Spleen (tissue), 7 donors: ENCODE results near the gene EVI5.

Experiments
- POLR2A ChIP-seq, 3 donors: fragments of 450-650 bp; IDR thresholded peaks; one replicate each; pipeline ENCODE4 v1.5.1; 2017; ENCODE audit warnings: antibody characterized with exemption in 3 of 3, mild to moderate bottlenecking in 1 of 3
- POLR2AphosphoS5 ChIP-seq, 3 donors: sonication (generic); formaldehyde crosslinking; IDR thresholded peaks; one replicate each; pipeline ENCODE4 v1.5.1; 2017; ENCODE audit warnings: antibody characterized with exemption in 3 of 3
- TF ChIP-seq, protein P1 (sequence below), 11 experiments: fragments of 200-600 bp in 7 of 11; fragments of 450-650 bp in 4 of 11; sonication (generic) in 4 of 11; IDR thresholded peaks in 8 of 11; conservative IDR thresholded peaks in 3 of 11; 1 replicate in 7 of 11; 2 replicates in 4 of 11; pipeline versions ENCODE4 v1.4.0 to v1.8.0; 2016 to 2021; ENCODE audit warnings: antibody characterized with exemption in 11 of 11, inconsistent platforms in 4 of 11, mild to moderate bottlenecking in 1 of 11
- donor health status: DM: no; HTN: no; CAD: no; lungs with moderate emphysema.
- donor health status: DM: no; HTN: no; CAD: no.
- donor health status: DM: no; HTN: no; CAD: no.

DNA sequence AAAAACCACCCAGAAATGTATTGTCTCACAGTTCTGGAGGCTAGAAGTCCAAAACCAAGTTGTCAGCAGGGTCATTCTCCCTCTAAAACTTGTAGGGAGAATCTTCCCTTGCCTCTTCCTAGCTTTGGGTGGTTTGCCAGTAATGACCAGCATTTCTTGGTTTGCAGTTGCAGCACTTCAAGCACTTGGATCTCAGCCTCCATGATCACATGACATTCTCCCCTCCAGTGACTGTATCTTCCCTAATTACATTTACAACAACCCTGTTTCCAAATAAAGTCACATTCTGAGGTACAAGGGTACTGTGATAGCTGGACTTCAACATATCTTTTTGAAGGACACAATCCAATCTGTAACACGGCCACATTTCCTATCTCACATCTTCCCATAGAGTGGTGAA, 37.2 kb downstream of the EVI5 start:
- TF ChIP-seq, protein P1, sequence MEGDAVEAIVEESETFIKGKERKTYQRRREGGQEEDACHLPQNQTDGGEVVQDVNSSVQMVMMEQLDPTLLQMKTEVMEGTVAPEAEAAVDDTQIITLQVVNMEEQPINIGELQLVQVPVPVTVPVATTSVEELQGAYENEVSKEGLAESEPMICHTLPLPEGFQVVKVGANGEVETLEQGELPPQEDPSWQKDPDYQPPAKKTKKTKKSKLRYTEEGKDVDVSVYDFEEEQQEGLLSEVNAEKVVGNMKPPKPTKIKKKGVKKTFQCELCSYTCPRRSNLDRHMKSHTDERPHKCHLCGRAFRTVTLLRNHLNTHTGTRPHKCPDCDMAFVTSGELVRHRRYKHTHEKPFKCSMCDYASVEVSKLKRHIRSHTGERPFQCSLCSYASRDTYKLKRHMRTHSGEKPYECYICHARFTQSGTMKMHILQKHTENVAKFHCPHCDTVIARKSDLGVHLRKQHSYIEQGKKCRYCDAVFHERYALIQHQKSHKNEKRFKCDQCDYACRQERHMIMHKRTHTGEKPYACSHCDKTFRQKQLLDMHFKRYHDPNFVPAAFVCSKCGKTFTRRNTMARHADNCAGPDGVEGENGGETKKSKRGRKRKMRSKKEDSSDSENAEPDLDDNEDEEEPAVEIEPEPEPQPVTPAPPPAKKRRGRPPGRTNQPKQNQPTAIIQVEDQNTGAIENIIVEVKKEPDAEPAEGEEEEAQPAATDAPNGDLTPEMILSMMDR (IDR thresholded peaks at IDR 0.05 in 8 of 11, conservative IDR thresholded peaks at IDR 0.05 in 3 of 11) = no peak
- TF ChIP-seq POLR2A (IDR thresholded peaks at IDR 0.05) = no peak
- TF ChIP-seq POLR2AphosphoS5 (IDR thresholded peaks at IDR 0.05) = no peak
